Gastrocnemius medialis (tissue), 4 donors: Measurements from ENCODE around the gene KRT86.

Experiments
- POLR2A ChIP-seq, 2 donors: fragments of 450-650 bp; IDR thresholded peaks; one replicate each; pipeline ENCODE4 v1.6.1; 2017; ENCODE audit warnings: antibody characterized with exemption in 2 of 2, mild to moderate bottlenecking in 2 of 2, moderate library complexity in 2 of 2
- TF ChIP-seq, protein P1 (sequence below), 5 experiments: fragments of 450-650 bp in 3 of 5; fragments of 200-600 bp in 2 of 5; sonication (generic) in 2 of 5; IDR thresholded peaks in 4 of 5; conservative IDR thresholded peaks in 1 of 5; 1 replicate in 4 of 5; 2 replicates in 1 of 5; pipeline ENCODE4 v1.5.1; 2016 to 2019; ENCODE audit warnings: antibody characterized with exemption in 5 of 5, mild to moderate bottlenecking in 3 of 5, moderate library complexity in 3 of 5

GRCh38 chr12:52247622-52248540 lies 26.6 kb upstream of the KRT86 start:
- no peak for TF ChIP-seq POLR2A (IDR thresholded peaks at IDR 0.05)
- TF ChIP-seq, protein P1, sequence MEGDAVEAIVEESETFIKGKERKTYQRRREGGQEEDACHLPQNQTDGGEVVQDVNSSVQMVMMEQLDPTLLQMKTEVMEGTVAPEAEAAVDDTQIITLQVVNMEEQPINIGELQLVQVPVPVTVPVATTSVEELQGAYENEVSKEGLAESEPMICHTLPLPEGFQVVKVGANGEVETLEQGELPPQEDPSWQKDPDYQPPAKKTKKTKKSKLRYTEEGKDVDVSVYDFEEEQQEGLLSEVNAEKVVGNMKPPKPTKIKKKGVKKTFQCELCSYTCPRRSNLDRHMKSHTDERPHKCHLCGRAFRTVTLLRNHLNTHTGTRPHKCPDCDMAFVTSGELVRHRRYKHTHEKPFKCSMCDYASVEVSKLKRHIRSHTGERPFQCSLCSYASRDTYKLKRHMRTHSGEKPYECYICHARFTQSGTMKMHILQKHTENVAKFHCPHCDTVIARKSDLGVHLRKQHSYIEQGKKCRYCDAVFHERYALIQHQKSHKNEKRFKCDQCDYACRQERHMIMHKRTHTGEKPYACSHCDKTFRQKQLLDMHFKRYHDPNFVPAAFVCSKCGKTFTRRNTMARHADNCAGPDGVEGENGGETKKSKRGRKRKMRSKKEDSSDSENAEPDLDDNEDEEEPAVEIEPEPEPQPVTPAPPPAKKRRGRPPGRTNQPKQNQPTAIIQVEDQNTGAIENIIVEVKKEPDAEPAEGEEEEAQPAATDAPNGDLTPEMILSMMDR (IDR thresholded peaks at IDR 0.05 in 4 of 5, conservative IDR thresholded peaks at IDR 0.05 in 1 of 5): no peak
